ENCODE data around the gene RPLP2.
A peak's percentile ranks its signal among the peaks of the same experiment; 100 is the strongest.

RPLP2 gene

DNA sequence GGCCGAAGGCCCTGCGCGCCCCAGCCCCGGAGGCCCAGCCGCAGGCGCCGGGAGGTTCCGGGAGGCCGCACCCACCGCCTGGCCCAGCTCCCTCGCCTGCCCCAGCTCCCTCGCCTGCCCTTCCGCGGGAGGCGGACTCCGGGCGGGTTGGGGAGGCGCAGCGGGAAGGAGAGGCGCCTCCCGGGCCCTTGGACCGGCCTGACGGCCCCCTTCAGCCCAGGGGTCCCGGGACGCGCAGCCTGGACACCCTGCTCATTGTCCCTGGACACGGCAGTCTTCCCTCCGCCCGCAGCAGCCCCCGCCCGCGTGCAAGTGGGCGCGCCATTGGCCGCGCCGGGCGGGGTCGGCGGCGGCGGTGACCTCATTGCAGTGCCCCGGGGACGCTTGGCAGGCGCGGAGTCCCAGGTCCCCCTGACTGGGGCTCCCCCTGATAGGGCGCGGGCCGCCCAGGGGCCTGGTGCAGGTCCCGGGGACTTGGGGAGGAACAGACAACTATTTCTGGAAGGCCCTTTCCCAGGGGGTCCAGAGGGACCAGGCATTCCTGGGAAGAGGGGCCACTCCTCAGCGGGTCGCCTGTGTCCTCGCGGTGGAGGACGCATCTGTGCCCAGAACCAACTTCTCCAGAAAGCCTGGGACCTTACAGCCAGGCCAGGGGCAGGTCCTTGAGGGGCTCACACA, 23.5 kb downstream of the RPLP2 start:
- DNase-seq = peak in 5 of 51 donors; percentile 6 to 46 (median 39)

DNA sequence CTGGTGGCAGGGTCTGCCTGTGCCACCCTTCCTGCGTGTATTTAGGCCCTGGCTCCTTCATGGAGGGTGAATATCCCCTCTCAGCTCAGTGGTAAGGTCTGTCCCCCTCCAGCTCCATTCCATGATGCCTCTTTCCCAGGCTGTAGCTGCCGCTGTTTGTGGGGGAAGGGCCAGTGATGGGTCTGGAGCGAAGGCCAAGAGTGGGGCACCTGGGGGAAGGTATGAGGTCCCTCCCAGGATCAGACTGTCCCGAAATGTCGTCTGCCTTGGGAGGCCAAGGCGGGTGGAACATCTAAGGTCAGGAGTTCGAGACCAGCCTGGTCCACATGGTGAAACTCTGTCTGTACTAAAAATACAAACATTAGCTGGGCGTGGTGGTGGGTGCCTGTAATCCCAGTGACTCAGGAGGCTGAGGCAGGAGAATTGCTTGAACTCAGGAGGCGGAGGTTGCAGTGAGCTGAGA, 24.1 kb downstream of the RPLP2 start:
- no peak for DNase-seq

DNA sequence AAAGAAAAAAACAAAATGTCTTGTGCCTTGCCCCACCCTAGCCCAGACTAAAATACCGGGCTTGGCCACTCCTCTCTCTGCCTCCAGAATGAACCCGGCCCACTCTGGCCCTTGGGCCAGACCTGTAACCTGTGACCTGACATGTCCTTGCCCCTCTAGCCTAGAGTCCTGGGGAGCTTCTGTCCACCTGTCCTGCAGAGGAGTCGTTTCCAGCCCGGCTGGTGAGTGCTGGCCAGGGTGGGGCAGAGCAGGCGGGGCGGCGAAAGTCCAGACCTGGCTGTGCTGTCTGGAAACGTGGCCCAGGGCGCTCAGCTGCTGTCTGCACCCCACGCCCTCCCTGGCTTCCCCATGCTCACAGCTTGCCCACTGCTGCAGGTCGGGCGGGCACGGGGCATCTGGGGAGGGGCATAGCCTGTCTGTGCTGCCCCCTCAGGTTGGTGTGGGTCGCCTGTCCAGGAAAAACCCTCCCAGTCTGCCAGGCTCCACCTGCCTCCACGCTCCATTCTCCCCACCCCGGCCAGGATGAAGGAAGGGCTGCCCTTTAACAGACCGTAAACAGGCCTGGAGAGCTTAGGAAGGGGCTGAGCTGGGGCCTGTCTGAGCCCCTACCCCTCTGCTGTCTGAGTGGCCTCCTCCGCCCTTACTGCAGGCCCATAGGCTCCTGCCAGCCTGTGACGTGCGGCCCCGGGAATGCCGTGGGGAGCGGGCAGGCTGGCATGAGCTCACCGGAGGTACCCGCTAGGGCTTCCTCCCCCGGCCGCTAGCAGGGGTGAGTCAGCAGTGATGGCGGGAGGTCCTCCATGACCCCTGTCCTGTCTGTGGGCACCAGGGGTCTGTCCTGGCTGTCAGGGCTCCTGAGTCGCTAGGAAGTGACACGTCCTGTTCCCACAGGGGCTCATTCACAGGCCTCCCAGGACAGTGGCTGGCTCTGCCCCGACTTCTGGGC, 24.9 kb downstream of the RPLP2 start:
- DNase-seq = peak in 14 of 51 donors; percentile 21 to 74 (median 42)

DNA sequence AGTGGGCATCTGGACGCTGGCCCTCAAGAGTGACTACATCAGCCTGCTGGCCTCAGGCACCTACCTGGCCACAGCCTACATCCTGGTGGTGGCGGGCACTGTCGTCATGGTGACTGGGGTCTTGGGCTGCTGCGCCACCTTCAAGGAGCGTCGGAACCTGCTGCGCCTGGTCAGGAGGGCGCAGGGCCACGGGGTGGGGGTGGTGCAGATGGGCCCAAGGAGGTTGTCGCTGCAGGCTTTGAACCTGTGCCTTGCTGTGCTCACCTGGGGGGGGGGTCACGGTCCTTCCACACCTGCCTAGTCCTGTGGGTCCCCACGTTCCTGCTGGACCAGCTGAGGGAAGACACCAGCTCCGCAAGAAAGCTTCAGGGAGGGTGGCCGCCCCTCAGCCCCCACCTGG, 26.5 kb downstream of the RPLP2 start:
- no peak for DNase-seq

- no peak for DNase-seq
These were observed 26.9 kb downstream of the RPLP2 start for GRCh38 chr11:836700-837099.

- DNase-seq = no peak
These were observed 27.6 kb downstream of the RPLP2 start for GRCh38 chr11:837189-837989.

GRCh38 chr11:837990-838307, 28.2 kb downstream of the RPLP2 start:
- DNase-seq = no peak

- DNase-seq = no peak
These were observed 28.9 kb downstream of the RPLP2 start for GRCh38 chr11:838441-839279.

- no peak for DNase-seq
These were observed 29.5 kb downstream of the RPLP2 start for GRCh38 chr11:839280-839623.

DNA sequence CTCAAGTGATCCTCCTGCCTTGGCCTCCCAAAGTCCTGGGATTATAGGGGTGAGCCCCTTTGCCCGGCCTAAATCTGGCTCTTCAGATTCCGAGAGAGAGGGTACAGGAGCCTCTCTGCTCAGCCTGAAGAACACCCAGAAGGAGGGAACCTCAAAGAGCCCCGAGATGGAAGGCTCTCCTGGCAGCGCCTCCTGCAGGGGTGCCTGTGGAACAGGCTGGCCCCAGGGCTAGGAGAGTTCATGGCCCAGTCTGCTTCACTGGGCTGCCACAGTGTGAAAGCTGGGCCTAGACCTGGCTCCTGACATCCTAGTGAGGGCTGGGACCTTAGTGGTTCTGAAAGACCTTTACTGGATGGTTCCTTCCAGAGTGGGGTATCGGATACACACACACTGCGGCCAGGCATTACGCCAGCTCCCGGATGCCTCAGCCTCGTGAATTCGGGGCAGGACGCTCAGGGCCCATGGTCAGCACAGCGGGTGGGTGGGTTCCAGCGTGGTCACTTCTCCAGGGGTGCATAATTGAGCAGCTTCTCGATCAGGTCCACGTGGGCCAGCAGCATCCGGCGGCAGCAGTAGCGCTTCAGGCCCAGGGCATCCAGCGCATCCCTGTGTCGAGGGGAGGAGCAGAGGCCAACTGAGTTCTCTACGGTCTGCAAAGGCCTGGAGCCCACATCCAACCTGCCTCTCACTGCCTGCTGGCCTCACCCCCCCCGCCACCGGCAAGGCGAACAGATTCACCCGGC, 30.3 kb downstream of the RPLP2 start:
- DNase-seq = no peak

DNA sequence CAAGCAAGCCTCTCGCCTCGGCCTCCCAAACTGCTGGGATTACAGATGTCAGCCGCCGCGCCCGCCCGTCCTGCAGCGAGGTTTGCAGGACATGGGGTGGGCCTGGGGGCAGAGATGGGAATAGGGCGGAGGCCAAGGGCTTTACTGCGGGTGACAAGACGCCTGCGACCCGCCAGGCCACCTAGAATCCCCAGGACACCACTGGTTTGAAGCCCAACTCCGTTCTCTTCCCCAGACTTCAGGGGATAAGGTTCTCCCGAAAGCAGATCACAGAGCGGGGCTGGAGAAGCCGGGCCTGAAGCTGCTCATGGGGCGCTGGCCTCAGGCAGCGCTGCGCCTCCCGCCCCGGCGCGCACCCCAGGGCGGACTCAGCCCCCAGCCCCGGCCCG, 32.2 kb downstream of the RPLP2 start:
- DNase-seq = no peak

- peak; percentile 45 to 97 (median 82) for DNase-seq
These were observed 32.7 kb downstream of the RPLP2 start, which contains the start of the genes POLR2L and TSPAN4 for GRCh38 chr11:842370-843002. POLR2L (minus strand) TSS chr11:842529; CDS start chr11:842508, 21 bp downstream. TSPAN4 (plus strand) TSS chr11:842852; CDS start chr11:850305, 7,453 bp downstream.

DNA sequence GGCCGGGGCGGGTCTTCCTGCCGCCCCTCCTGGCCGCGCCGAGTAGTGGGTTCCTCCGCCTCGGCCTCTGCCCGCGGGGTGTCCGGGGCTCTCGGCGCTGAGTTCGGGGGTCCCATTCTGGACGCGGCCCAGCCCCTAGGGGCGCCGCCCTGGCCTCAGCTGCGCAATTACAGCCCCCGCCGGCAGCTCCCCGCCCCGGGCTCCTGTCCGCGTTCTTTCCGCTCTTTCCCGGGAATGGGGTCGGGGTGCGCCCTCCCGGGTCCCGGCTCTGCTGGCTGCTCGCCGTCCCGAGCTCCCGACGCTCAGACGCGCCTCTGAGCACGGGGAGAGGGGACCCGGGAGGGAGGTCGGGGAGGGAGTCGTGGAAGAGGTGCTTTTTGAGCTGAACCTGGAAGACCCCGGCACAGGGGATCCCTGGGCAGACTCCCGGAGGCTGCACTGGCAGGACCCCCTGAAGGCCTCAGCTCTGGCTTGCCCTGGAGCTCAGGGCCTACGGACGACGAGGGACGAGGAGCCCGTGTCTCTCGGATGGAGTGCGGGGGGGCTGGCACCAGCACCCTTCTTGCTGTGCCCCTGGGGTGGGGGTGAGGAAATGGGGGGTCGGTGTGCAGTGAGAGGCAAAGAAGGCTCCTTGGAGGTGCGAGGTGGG, 33.4 kb downstream of the RPLP2 start:
- no peak for DNase-seq

DNA sequence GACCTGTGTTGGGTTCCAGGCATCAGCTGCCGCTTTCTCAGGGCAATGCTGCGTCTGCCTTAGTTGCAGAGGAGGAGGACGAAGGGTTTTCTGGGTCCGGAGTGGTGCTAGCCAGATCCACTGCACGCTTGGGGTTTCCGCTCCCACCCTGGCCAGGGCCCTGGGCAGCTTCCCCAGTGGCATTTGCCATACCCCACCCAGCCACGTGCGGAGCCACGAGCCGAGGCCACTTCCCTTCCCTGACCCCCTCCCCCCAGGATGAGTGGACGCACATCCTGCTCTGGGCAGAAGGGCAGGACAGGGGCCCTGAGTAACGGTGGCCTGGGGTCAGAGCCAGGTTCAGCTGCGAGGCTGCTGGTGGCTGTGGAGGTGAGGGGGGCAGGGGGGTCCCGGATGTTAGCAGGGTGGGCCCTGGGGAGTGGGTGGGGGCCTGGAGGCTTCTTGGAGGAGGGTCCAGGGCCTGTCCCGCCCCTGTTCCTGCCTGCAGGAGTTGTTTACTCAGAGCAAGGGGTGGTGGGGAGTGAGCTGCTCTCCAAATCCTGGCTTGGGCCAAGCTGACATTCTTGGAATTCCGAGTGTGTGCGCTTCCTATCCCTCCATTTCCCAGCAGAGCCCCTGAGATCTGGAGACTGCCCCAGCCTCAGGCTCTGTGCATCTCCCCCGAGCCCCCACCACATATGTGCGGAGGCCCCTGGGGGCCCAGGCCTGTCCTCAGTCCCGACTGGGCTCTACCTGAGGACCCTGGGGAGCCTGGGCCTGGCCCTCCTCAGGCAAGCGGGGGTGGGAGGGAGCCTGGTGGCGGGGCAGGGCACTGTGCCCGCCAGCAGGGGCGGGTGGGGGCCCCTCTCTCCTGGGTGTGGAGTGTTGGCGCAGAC, 34.3 kb downstream of the RPLP2 start:
- peak in 10 of 51 donors; percentile 16 to 61 (median 37) for DNase-seq

- peak in 17 of 51 donors; percentile 13 to 58 (median 28) for DNase-seq
These were observed 35.2 kb downstream of the RPLP2 start for GRCh38 chr11:844693-845644.

DNA sequence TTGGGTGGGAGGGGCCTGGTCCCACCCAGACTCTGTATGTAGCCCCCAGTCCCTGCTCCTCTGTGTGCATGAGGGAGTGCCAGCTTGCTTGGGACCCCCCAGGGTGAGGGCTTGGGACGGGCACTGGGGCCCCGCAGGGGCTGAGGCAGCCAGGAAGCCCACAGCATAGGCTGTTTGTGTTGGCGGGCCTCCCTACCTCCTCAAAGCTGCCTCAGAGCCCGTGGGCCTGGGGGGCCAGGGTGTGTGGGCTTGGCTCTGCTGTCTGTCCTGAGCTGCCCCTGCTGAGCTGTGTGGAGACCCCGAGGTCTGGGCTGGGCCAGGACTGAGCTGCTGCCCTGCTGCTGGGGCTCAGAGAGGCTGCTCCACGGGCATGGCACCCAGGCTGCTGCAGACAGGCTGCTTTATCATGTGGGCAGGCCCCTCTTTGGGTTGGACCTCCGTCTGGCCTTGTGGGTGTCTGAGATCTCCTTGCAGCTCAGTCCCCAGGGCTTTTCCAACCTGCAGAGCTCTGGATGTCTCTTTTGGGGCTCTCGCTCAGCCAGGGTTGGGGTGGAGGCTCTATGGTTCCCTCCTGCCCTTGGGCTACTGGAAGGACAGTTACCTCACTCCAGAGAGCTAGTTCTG, 36.2 kb downstream of the RPLP2 start:
- no peak for DNase-seq
